Stimulated activated naive CD4-positive, alpha-beta T cell treated with Interleukin-2 at 50 U/mL for 16 hours (primary cell): Measurements from ENCODE around the gene PTPRO.

Experiments used
- DNase-seq: peaks from one replicate; lab custom pipeline; 2025; lab: John Stamatoyannopoulos, UW

Gene PTPRO

GRCh38 chr12:15322164-15323061 is at the start of gene PTPRO:
TSS of gene PTPRO (plus strand) at chr12:15322508.
- DNase-seq: no peak

GRCh38 chr12:15273896-15274295 is 48.4 kb upstream of the PTPRO start:
- DNase-seq: no peak

GRCh38 chr12:15274561-15274967 is 47.7 kb upstream of the PTPRO start:
- no peak for DNase-seq

- DNase-seq: no peak
Observed at GRCh38 chr12:15276088-15276698, 46.1 kb upstream of the PTPRO start.

GRCh38 chr12:15278816-15279658 is 43.3 kb upstream of the PTPRO start:
- no peak for DNase-seq

- no peak for DNase-seq
Observed at GRCh38 chr12:15280930-15281329, 41.4 kb upstream of the PTPRO start.

GRCh38 chr12:15289192-15289591 is 33.1 kb upstream of the PTPRO start:
- no peak for DNase-seq

GRCh38 chr12:15293731-15294130 is 28.6 kb upstream of the PTPRO start:
- DNase-seq: no peak

- no peak for DNase-seq
Observed at GRCh38 chr12:15299947-15300346, 22.4 kb upstream of the PTPRO start.

- DNase-seq: no peak
Observed at GRCh38 chr12:15304296-15304695, 18.0 kb upstream of the PTPRO start.

- no peak for DNase-seq
Observed at GRCh38 chr12:15306605-15307004, 15.7 kb upstream of the PTPRO start.

- DNase-seq: no peak
Observed at GRCh38 chr12:15307079-15307478, 15.2 kb upstream of the PTPRO start.

- no peak for DNase-seq
Observed at GRCh38 chr12:15318841-15319240, 3.5 kb upstream of the PTPRO start.

GRCh38 chr12:15320881-15321280 is 1.4 kb upstream of the PTPRO start:
- DNase-seq: no peak

GRCh38 chr12:15323480-15323879 is 1.2 kb downstream of the PTPRO start:
- DNase-seq: no peak

GRCh38 chr12:15329891-15330290 is 7.6 kb downstream of the PTPRO start:
- no peak for DNase-seq

GRCh38 chr12:15334225-15334624 is 11.9 kb downstream of the PTPRO start:
- no peak for DNase-seq

- no peak for DNase-seq
Observed at GRCh38 chr12:15335959-15336358, 13.7 kb downstream of the PTPRO start.

GRCh38 chr12:15336768-15337553 is 14.7 kb downstream of the PTPRO start:
- no peak for DNase-seq

- DNase-seq: no peak
Observed at GRCh38 chr12:15341371-15341770, 19.1 kb downstream of the PTPRO start.

GRCh38 chr12:15344561-15344960 is 22.3 kb downstream of the PTPRO start:
- DNase-seq: no peak

- no peak for DNase-seq
Observed at GRCh38 chr12:15346488-15346887, 24.2 kb downstream of the PTPRO start.
